ENCODE measurements around the gene CREG2. TPM values are rescaled to one million over a fixed set of nuclear protein-coding genes. Genes with fewer than 3 reads are reported as not detected.

CREG2 gene, protein sequence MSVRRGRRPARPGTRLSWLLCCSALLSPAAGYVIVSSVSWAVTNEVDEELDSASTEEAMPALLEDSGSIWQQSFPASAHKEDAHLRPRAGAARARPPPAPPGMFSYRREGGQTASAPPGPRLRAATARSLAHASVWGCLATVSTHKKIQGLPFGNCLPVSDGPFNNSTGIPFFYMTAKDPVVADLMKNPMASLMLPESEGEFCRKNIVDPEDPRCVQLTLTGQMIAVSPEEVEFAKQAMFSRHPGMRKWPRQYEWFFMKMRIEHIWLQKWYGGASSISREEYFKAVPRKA
- under 1 TPM in 1 of 7 donors, not detected in 6; 0.17 TPM for total RNA-seq
- not detected for polyA plus RNA-seq
- long read RNA-seq, donor 1, result 0 reads
- long read RNA-seq, donor 2, result 0 reads

DNA sequence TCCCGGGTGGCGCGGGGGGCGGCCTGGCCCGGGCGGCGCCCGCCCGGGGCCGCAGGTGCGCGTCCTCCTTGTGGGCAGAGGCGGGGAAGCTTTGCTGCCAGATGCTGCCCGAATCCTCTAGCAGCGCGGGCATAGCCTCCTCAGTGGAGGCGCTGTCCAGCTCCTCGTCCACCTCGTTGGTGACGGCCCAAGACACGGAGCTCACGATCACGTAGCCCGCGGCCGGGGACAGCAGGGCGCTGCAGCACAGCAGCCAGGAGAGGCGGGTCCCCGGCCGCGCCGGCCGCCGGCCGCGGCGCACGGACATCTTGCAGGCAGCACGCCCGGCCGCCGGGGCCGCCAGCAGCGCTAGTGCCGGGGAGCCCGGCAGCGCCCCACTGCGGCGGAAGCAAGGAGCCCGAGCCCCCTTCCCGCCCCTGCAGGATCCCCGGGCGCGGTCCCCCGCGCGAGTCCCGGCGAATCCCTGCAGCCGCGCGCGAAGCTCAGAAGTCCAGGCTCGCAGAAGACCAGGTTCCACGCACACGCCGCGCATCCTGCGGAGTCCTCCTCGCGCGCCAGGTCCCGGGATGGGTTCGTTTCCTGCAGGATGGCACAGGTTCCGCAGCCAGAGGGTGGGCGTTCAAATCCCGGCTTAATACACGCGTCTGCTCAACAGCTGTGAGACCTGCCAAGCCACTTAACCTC is at the start of gene CREG2:
TSS of gene CREG2 (minus strand) at position 353 of the 684 bp plus-strand sequence. CDS start at position 307, 46 bp downstream.
- no peak within 1 kb of the TSS for H3K27ac ChIP-seq
- TF ChIP-seq, protein P1, sequence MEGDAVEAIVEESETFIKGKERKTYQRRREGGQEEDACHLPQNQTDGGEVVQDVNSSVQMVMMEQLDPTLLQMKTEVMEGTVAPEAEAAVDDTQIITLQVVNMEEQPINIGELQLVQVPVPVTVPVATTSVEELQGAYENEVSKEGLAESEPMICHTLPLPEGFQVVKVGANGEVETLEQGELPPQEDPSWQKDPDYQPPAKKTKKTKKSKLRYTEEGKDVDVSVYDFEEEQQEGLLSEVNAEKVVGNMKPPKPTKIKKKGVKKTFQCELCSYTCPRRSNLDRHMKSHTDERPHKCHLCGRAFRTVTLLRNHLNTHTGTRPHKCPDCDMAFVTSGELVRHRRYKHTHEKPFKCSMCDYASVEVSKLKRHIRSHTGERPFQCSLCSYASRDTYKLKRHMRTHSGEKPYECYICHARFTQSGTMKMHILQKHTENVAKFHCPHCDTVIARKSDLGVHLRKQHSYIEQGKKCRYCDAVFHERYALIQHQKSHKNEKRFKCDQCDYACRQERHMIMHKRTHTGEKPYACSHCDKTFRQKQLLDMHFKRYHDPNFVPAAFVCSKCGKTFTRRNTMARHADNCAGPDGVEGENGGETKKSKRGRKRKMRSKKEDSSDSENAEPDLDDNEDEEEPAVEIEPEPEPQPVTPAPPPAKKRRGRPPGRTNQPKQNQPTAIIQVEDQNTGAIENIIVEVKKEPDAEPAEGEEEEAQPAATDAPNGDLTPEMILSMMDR (IDR thresholded peaks at IDR 0.05 in 8 of 11, conservative IDR thresholded peaks at IDR 0.05 in 3 of 11), result peak in 6 of 11 experiments; percentile 33 to 63 (median 60)
- TF ChIP-seq POLR2A (IDR thresholded peaks at IDR 0.05), result no peak
- peak in 1 of 3 donors; percentile 21 for TF ChIP-seq POLR2AphosphoS5 (IDR thresholded peaks at IDR 0.05)
- no peaks in the 10 kb centered on the region for H3K36me3 ChIP-seq
- H3K9me3 ChIP-seq, result no peaks in the 10 kb centered on the region
- H3K4me1 ChIP-seq, result peaks cover 5 to 24% (median 18%) of the 10 kb centered on the region in 6 donors
- peaks cover 0 to 92% (median 56%) of the 10 kb centered on the region in 7 donors for H3K27me3 ChIP-seq (replicated peaks in 1 of 7)
- intact Hi-C loops (cut with DNase I; ENCODE audit: low total_unique reads), result no loop called here
- 0 to 9% (median 1%) methylated on average over 7 to 79 of the region's 79 CpGs for WGBS, 5 donors
- H3K4me3 ChIP-seq, result peak within 1 kb of the TSS; percentile 19 to 71 (median 44)
- peak; percentile 87 for DNase-seq

DNA sequence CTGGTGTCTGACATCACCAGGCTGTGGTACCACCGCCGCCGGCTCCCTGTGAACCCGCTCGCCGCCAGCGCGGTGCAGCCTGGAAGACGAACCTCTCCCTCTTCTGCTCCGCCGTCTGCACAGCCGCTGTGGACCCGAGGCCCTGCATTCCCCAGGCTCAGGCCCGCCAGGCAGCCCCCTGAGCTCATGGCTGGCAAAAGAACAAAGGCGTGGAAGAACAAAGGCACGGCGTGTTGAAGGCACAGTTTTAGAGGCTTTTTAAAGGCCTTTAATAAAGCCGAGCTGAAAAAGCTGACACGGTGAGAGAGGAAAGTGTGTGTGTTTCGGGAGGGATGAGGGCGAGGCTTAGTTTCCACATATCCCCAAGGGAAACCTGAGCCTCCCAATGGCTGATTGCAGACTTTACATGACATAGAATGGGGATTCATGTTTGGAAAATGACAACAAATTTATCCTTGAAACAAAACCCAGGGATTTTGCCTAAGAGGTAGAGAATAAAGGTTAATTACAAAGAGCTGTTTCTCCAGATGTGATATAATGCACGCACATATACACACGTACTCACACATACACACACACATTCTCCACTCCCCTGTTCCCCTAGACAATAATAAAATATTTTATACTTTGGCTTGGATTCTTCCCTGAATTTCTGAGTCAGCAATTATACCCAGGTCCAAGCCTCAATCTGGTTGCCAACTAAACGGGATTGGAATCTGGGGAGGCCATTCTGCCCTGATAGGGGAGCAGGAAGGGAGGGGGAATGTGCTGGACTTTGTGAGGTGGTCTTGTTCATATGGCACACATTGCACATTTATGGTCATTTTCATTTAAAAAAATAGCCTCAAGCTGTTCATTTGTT is 47.9 kb upstream of the CREG2 start:
- intact Hi-C loops (cut with DNase I; ENCODE audit: low total_unique reads), result no loop called here
- TF ChIP-seq POLR2A (IDR thresholded peaks at IDR 0.05), result no peak
- peak in 1 of 3 donors; percentile 26 for TF ChIP-seq POLR2AphosphoS5 (IDR thresholded peaks at IDR 0.05)

DNA sequence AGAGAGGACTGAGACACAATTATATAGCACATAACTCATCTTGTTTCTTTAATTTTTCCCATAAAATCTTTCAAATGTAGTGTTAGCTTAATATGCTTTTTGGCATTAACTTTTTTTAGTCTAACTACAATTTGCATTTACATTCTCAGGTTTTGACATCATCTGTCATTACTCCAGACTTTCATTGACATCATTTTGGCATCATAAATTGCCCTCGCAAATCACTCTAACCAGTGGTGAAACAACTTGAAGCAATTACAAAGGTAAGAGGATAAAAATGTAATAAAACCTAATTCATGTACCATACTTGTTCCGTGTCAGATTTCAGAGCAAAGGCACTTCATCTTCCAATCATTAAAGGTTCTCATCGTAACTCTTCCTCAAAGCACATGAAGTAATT is 46.2 kb upstream of the CREG2 start:
- no peaks in the 10 kb centered on the region for H3K4me1 ChIP-seq
- DNase-seq, result no peak
- H3K9me3 ChIP-seq, result no peaks in the 10 kb centered on the region
- H3K27me3 ChIP-seq (replicated peaks in 1 of 7), result no peaks in the 10 kb centered on the region
- intact Hi-C loops (cut with DNase I; ENCODE audit: low total_unique reads), result no loop called here
- H3K27ac ChIP-seq, result no peak overlapping the region
- 93 to 98% (median 96%) methylated on average over 3 of the region's 3 CpGs for WGBS, 5 donors
- TF ChIP-seq, protein P1 (IDR thresholded peaks at IDR 0.05 in 8 of 11, conservative IDR thresholded peaks at IDR 0.05 in 3 of 11), result no peak
- TF ChIP-seq POLR2A (IDR thresholded peaks at IDR 0.05) (no peak), POLR2AphosphoS5 (IDR thresholded peaks at IDR 0.05) (no peak)
- H3K4me3 ChIP-seq, result no peak overlapping the region
- H3K36me3 ChIP-seq, result no peaks in the 10 kb centered on the region

More for the DNA sequence above, 47.9 kb upstream of the CREG2 start:
- Histone ChIP-seq H3K4me1 (no peaks in the 10 kb centered on the region), H3K27me3 (replicated peaks in 1 of 7) (no peaks in the 10 kb centered on the region), H3K9me3 (no peaks in the 10 kb centered on the region), H3K4me3 (no peak overlapping the region), H3K36me3 (no peaks in the 10 kb centered on the region), H3K27ac (peak overlapping the region in 1 of 8 donors; percentile 35)
- WGBS, 5 donors, result 63 to 88% (median 82%) methylated on average over 20 to 24 of the region's 24 CpGs
- no peak for DNase-seq

DNA sequence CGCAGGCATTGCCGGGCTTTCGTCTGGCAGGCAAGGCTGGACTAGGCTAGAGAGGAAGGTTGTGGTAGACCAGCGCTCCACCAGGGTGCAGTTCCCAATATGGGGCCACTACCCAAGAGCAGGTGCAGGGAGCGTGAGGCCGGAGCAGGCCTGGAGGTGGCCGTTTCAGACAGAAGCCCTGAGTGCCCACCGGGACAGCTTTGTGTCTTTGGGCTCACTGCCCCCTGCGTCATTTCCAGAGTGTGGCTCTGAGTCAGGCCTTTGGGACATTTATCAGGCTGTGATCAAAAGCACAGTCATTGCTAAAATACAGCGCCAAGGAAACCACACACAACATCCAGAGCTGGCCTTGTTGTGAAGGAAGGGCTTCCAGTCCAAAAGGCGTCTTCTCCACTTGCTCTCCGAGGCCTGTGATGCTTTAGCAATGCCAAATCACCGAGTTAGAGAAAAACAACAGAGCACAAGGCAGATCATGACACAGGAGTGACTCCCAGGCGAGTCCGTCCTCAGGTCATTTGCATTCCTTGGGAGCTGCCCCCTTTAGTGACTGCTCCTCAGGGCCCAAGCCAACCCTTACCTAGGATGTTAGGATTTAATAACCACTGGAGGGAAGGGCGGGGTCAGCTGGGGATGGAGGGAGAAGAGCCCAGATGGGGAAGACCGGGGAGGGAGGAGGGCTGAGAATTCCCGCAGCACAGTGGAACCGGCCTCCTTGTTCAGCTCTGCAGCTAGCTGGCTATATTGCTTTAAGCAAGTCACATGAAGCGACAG is 45.3 kb upstream of the CREG2 start:
- 85 to 92% (median 89%) methylated on average over 17 to 20 of the region's 20 CpGs for WGBS, 5 donors
- H3K27ac ChIP-seq, result no peak overlapping the region
- intact Hi-C loops (cut with DNase I; ENCODE audit: low total_unique reads), result no loop called here
- H3K27me3 ChIP-seq (replicated peaks in 1 of 7), result no peaks in the 10 kb centered on the region
- TF ChIP-seq POLR2A (IDR thresholded peaks at IDR 0.05) (no peak), POLR2AphosphoS5 (IDR thresholded peaks at IDR 0.05) (no peak)
- TF ChIP-seq, protein P1 (IDR thresholded peaks at IDR 0.05 in 8 of 11, conservative IDR thresholded peaks at IDR 0.05 in 3 of 11), result no peak
- H3K4me1 ChIP-seq, result no peaks in the 10 kb centered on the region
- H3K9me3 ChIP-seq, result no peaks in the 10 kb centered on the region
- H3K4me3 ChIP-seq, result no peak overlapping the region
- H3K36me3 ChIP-seq, result no peaks in the 10 kb centered on the region
- DNase-seq, result no peak

Measured in spleen (tissue), 13 donors.